ENCODE data around the gene SNCA.

The SNCA gene

DNA sequence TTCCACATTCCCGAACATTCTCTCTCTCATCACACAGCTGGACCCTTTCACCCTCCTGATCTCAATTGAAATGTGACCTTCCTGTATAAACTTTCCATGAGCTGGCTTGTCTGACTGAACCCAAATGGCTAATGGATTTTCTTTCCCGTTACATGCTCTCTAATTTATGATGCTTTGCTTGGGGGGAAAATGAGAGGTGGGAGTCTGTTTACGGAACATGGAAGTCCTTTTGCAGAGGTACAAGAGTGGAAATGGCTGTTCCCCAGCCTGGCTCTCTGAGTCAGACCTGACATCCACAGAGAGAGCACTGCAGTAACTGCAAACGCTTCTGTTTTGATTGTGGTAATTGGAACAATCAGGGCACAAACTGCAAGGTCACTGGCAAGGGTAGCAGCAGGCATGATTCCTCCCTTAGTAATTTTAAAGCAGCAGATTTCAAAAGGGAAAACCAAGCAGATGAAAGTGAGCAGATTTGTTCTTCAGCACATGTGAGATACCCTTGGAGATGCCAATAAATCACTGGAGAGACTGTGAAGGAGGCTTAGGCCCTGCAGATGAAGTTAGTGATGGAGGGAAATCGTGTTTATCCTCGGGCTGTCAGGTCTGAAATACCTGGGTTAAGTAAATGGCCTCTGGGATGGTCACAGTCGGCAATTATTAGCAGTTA, 83.9 kb downstream of the SNCA start:
- DNase-seq = no peak

DNA sequence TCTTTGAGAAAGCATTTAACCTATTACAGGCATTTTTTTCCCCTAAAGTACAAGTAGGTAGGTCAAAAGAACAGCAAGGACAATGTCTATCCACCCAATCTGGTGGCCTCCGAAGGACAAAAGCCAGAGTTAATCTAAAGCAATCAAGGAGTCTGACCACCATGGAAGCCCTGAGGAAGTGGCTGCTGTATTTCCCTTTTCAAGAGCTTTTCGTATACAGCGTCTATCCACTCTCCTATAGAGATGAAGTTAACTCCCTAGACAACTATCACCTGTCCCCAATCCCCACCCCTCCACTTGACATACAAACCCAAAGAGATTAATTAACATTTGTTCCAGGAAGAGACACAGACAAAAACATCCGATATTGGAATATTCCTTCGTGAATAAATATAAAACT, 85.5 kb downstream of the SNCA start:
- DNase-seq = no peak

DNA sequence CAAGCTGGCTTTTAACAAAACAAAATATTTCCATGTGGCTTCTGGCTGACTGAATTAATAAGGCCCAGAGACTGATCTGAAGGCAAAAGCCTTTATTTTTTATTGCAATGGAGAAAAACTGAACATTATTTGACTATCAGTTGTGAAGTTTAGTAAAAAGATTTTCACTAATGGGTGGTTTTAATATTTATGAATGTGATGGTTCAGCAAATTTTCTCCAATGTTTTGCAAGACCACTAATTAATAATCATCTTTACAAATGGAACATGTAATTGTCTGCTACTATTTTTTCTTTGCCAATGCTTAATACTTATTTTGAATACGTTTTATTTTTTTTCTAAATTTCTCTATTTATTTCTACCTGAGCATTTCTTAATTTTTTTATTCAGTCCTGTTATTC, 90.6 kb downstream of the SNCA start:
- DNase-seq = no peak

DNA sequence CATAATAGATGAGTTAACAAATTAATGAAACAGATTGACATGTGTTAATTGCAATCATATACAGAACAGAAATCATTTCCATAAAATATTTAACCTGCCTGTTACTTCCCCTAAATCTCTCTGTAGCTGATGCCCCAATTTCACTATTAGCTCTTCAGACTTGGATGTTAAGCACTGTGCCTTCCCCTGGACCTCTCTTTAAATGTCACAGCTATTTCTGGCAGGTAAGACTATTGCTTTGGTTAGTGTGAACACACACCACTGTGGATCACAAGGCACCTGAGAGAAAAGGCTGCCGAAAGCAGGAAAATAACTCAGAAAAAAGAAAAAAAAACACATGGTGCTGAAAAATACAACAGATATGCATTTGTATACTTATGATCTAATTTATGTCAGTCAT, 91.3 kb downstream of the SNCA start:
- DNase-seq = no peak

DNA sequence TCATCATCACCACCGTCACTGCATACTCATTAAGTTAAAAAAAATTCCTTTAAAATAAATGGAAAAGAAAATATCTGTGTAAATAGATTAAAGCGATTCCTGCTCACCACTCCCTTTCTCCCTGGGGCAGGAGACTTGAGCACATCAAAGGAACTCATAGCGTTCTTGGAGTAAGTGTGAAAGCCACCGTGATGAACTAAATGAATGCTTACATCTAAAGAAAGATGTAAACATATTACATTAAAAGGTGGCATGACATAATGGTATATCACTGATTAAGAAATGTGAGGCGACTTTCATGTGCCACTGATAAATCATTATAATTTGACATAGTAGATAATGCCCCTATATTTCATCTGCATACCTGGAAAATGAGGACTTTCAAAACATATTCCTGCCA, 92.0 kb downstream of the SNCA start:
- DNase-seq = no peak

DNA sequence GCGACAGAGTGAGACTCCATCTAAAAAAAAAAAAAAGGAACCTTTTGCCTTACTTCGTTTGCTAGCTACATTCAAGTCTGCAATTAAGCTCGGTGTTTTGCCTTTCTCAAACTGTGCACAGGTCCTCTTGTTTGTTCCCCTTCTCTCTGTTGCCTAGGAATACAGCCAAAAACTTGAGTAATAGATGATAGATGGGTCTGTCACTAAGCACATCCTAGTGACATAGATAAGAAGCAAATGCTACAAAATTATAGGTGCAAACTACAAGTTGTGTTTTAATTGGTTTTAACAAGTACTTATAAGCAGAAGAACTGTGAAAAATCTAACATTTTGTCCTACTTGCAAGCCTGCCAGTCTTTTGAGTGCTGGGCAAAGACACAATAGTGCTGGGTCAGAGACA, 95.2 kb downstream of the SNCA start:
- DNase-seq = no peak

DNA sequence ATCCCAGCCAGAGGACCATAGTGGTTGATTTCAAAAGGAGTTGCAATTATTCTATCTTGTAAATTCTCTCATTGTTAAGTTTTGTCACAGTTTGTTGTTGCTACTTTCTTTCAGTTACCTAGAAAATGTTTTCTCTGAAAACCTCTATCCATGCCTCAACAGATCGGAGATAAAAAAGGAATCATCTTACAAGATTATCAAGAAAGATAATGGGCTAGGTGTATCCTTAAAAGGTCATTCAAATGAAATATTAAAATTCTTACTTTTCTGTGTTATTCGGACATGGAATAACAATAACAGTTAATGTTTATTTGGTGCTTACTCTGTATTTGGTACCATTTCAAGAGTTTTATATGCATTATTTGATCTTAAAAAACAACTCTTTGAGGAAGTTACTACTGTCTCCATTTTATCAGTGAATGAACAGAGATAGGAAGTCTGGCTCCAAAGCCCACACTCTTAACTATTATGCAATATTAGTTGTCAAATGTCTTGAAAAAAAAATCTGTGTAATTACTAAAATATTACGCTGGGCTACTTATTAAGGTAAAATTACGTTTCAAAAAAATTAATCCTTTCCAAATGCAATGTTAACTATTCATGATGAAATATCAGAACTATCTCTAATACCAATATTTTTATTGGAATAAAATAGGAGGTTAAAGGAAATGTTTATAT, 97.5 kb downstream of the SNCA start:
- DNase-seq = no peak

DNA sequence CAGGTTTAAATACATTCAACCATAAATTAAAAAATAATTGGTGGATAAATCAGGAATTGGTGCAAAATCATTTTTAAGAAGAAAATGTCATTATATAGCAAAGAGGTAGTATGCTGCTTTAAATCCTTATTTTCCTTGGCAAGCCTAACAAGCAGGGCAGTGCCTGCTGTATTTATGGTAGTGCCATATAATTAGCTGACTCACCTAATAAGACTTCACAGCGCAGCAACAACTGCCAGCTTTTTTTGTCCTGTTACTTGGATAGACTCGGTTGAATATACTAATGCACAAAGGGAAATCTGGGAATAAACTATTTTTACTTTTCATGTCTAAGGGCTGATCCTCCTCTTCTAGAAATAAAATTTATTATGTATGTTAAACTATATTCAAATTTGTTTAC, 99.1 kb downstream of the SNCA start:
- no peak for DNase-seq

DNA sequence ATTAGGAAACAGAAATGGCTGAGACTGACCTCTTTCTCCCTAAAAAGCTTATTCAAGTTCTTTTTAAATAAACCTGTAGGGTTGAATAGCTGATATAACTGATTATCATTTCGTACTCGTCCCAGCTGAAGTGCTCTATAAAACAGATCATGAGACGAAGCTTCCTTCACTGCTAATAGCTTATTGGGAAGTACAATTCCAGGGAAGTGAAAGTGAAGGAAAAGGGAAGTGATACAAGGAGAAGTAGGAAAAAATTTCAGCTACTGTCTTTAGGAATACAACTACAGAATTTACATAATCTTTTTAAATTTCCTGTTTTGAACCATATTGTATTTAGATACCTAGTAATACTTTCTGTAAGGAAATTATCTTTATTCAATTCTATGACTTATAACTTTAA, 103.0 kb downstream of the SNCA start:
- no peak for DNase-seq

DNA sequence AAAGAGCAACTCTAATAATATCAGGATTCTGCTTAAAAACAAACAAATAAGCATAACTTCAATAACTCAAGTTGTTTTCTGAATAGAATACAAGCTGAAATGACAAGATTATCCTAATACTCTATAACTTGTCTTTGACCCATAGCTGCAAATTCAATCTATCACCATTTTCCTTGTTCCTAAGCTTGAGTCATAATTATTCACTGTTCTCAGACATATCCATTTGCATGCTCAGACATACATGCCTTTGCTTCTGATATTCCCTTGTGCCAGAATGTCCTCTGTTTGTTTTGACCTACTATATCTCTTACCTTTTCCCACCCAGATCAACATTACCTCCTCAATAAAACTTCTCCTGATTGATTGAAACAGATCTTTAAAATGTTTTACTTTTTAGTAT, 109.7 kb downstream of the SNCA start:
- no peak for DNase-seq

DNA sequence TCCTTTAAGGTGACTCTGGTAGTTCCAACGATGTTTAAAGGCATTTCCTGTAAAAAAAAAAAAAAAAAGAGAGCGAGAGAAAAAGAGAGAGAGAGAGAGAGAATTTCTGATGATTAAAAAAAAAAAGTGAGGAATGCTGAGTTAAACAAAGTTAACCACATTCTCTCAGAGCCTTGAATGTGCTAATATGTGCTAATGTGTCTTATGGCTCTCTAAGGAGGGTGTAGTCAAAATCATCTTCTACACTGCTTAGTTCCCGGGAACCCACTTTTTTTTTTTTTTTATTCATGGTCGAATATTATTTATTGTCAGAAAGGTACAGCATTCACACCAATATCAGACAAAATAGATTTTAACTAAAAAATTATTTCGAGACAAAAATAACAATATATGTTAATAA, 111.7 kb downstream of the SNCA start:
- no peak for DNase-seq

DNA sequence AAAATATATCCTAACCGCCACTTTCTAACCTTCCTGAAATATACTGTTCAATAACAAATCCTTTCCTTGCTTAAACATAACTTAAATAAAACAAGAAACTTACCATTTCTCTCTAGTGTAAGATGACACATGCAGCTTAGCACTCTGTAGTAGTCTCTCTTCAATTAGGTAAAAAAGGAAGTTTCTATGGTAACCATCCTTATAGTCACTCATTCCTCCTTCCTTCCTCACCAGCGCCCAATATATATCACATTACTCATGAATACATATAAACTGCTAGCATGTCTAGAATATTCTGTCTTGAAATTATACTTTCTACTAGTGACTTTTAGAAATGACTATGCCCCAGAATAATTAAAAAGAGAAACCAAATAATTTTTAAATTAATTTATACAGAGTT, 112.2 kb downstream of the SNCA start:
- DNase-seq = no peak

DNA sequence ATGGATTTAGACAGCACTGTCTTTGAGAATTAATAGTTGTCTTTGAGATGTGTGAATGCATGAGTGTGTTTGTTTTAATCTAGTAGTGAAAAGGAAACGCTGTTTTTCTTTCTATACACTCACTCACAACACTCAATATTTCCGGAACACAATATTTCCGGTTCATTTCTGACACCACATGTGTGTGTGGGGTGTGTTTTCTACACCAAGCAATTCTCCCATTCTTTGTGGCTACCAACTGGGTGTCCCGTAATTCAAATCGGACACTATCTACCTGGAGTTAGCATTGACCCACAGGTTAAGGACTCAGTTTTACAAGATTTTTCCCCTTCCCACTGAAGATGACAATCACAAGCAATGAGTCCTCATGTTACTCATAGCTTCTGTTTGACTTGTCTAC, 113.9 kb downstream of the SNCA start:
- no peak for DNase-seq

DNA sequence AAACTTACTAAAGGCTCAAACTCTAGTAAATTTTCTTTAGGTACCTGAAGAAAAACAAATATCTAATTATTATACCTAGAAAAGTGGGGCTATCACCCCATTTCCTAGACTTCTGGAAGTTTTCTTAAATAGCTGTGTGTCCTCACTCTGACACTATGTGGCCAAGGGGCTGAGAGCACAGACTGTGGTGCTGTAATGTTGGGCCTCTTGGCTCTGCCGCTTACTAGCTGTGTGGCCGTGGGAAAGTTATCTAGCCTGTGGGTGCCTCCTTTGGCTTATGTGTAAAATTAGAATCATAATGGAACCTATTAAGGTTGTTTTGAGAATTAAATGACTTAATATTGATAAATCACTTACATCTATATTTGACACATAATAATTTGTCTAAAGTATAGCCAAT, 114.4 kb downstream of the SNCA start:
- DNase-seq = no peak

DNA sequence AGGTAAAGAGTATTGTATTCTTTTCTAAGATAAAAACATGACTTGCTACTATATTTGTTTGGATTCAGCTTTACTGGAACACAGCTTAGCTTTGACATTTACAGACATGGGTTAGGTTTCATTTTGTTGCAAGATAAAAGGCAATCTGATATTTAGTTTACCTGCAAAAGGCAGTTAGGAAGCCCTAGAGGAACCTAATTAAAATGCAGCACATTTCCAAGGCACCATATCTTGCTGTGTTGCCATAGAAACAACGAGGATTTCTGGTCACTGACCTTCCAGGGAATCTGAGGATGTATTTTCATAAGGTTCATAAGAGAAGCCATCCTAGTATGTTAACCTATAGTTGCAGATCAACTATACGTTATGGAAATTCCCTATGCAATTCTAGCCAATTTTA, 116.0 kb downstream of the SNCA start:
- DNase-seq = no peak

DNA sequence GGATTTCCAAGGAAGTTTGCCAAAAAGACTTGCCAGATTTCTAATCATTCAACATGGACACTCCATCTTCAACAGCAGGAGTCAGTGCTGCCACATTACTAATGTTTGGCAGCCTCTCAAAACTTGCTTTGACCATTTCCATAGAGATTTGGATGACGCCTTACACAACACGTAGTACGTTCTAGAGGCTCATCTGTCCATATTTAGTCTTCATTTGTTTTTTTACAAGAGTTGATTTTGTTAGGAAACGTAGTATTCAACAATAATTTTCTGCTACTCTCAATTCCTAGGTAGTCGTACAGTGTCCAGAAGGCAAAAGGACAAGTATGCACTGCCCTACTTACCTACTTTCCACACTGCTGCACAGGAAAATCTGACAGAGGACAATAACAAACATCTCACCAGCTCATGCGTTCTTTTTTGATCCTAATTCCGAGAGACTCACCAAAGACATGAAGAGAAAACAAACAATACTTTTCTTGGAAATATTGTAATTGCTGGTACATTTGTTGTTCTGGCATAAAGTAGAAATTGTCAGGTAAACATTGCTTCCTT, 117.3 kb downstream of the SNCA start:
- no peak for DNase-seq

DNA sequence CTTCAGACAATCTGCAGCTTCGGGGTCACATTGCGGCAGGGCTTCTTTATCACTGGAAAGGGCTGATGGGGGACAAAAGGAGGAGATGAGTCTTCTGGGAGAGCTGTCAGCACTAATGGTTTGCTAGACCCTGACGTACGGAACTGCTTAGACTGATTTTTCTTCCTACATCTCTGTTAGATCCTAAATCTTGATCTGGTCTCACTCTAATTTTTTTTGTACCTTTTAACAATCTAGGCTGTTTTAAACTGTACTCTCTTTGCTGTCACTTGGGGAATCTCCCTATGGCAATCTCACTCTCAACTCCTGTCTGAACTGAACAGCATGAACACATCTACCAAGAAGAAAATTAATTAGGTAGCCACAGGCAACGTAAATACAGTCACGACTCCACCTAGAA, 120.1 kb downstream of the SNCA start:
- no peak for DNase-seq

DNA sequence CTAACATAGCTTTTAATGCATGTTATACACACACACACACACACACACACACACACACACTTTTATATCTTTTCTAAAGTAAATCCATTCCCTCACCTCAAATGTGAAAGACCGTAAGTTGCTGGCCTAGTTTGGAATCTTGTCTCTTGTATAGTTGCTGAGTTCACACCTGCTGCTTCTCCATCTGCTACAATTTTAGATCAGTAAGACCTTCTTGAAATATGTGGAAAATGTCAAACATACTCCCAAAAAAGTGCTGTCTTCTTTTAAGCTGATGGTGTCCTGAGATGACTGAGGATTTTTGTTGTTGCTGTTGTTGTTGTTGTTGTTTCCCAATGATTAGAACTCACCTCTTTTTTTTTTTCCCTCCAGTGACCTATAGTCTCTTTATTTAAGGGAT, 121.3 kb downstream of the SNCA start:
- DNase-seq = no peak

DNA sequence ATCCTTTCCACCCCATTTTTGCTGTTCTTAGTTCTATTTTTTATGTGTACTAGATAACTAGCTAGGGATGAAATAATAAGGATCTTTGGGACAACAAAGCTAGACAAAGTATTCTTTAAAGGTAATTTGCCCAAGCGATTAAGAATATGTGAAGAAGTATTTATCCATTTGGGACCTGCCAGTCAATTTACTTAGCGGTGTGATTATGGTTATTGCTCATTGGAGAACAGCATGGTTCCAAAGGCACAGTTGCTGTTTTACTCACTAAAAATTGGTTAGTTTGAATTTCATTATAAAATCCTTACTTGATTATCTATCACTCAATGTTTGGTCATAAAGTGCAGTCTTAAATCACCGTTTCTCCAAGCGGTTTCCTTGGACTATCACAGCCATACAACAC, 124.1 kb downstream of the SNCA start:
- no peak for DNase-seq

DNA sequence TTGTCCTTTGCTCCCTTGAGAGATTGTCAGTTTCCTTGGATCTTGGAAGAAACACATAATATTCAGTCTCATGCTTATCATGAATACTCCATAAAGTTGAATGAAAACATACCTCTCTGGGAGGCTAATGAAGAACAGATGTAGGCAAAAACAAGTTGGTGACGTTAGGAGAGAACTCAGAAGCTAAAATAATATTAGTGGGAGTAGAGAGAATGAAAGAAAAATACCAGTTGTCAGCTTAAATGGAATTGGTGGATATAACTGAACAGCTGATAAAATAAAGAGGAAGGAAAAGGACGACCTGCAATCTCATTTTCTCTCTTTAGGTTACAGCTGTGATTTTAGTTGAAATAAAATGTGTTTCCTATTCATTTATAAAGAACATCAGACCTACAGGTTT, 124.8 kb downstream of the SNCA start:
- no peak for DNase-seq

DNA sequence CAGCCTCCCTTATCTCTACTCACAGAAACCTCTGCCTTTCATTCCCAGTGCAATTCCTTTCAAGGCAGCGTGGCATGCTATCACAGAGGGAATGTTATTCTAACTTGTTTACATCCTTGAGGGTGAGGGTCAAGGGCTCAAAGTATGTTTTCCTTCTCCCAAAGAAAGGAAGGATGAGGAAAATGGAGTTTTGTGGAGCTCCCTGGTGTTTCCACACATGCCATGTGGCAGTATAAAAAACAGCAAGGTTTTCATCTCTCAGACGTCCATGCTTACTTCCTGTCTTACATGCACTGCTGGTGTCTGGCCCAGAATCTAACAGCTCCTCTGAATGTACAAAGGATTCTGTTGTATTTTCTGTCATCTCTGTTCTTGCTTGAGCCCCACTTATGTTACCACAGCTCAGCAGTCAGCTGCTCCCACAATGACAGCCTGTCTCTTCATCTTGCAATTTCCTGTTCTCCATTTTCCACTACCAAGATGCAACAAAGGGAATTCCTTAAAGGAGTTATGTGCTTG, 128.0 kb downstream of the SNCA start:
- no peak for DNase-seq

DNA sequence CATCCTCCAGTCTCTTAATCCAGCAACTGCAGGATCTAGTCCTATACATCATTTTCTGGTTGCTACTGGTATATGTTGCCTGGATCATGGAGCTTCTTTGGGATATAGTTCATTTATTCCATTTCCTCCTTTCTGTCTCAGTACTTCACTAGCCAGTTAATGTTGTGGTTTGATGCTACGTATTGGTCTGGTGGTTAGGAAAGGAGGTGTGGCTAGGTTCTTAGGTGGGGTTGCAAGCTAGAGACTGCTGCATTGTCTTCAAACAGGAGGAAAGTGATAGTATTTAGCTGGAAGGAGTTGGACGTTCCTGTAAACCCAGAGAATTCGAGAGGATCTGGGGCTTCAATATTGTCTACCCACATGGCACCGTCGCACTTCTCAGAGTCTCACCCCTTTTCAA, 129.5 kb downstream of the SNCA start:
- no peak for DNase-seq

DNA sequence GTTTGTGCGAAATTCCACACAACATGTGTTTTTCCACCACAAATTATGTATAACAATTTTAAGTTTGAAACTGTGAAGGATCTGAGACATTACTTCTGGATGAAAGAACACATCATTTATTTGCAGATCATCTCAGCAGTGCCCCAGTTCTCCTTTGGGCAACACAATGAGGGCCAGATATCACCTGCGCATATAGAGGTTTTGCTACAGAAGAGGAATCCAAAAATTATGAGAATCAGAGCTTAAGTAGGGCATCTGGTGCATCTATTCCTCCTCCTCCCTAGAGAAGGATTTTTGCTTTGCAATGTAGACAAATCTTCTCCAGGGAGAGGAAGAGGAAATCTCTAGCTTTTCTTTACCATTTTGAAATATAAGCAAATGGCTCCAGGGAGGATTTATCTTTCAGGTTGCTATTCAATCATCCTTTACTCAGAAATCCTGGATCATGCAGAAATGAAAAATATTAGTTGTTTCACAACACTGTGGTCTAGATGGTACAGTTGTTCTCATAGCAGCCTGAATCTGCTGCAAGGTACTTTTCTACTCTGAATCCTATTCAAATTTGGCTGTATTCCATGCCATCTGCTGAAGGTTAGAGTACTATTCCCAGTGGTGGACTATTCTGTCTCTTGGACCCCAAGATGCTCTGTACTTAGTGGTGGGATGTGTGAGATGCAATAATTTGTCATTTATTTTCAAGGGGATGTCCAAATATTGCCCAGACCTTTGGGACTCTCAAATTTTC, 132.1 kb downstream of the SNCA start:
- no peak for DNase-seq

Data from activated naive CD4-positive, alpha-beta T cell treated with Interleukin-2 at 50 U/mL for 16 hours (primary cell).